SU-DHL-6 (cell line): ENCODE measurements around the gene GRID1.

ENCODE experiments used
- EZH2phosphoT487 ChIP-seq: fragments of 200-600 bp; sonication (generic), shearing (Covaris generic); conservative IDR thresholded peaks from 2 replicates; pipeline ENCODE4 v1.6.1; 2018; ENCODE audit warnings: mild to moderate bottlenecking, antibody characterized with exemption, low read length, moderate library complexity, mixed read lengths
- TF ChIP-seq, protein P1 (sequence below): fragments of 200-600 bp; sonication (generic); IDR thresholded peaks from one replicate; pipeline ENCODE4 v1.5.1; 2017; ENCODE audit warnings: antibody characterized with exemption, mild to moderate bottlenecking, low read length, moderate library complexity; ENCODE audit not compliant: insufficient read depth, poor library complexity, severe bottlenecking

DNA sequence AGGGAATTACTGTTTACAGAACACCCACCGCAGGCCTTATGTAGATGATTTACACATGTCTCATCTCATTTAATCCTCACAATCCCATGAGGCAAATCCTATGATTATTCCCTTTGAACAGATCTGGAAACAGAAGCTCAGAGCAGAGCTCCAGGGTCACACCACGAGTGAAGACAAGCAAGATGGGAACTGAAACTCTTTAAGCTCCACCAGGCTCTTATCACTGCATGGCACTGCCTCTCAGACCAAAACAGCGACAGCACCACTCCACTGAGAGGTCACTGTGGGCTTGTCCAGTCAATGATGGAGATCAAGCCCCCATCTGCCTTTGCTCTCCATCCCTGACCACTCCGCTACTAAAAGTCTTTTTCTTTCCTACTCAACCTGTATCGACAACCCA is 5.9 kb downstream of the GRID1 start:
- TF ChIP-seq, protein P1, sequence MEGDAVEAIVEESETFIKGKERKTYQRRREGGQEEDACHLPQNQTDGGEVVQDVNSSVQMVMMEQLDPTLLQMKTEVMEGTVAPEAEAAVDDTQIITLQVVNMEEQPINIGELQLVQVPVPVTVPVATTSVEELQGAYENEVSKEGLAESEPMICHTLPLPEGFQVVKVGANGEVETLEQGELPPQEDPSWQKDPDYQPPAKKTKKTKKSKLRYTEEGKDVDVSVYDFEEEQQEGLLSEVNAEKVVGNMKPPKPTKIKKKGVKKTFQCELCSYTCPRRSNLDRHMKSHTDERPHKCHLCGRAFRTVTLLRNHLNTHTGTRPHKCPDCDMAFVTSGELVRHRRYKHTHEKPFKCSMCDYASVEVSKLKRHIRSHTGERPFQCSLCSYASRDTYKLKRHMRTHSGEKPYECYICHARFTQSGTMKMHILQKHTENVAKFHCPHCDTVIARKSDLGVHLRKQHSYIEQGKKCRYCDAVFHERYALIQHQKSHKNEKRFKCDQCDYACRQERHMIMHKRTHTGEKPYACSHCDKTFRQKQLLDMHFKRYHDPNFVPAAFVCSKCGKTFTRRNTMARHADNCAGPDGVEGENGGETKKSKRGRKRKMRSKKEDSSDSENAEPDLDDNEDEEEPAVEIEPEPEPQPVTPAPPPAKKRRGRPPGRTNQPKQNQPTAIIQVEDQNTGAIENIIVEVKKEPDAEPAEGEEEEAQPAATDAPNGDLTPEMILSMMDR: no peak
- no peak for TF ChIP-seq EZH2phosphoT487
